Duodenal mucosa (tissue), 2 donors: ENCODE measurements around the gene LRMDA.

ENCODE experiments used
- H3K27ac ChIP-seq: one replicate; pipeline ENCODE4 v1.7.0; 2013; ENCODE audit warnings: low read depth, low read length
- H3K27me3 ChIP-seq, 2 donors: one replicate each; pipeline ENCODE4 v1.7.0; 2013; ENCODE audit warnings: low read length in 2 of 2, control low read depth in 1 of 2; ENCODE audit not compliant: insufficient read depth in 2 of 2, control insufficient read depth in 1 of 2
- H3K36me3 ChIP-seq, 2 donors: one replicate each; pipeline ENCODE4 v1.7.0; 2013; ENCODE audit warnings: low read length in 2 of 2, control low read depth in 1 of 2; ENCODE audit not compliant: insufficient read depth in 2 of 2, control insufficient read depth in 1 of 2
- H3K4me1 ChIP-seq, 2 donors: one replicate each; pipeline ENCODE4 v1.7.0; 2013; ENCODE audit warnings: low read length in 2 of 2, control low read depth in 1 of 2; ENCODE audit not compliant: insufficient read depth in 2 of 2, control insufficient read depth in 1 of 2
- H3K4me3 ChIP-seq, 2 donors: one replicate each; pipeline ENCODE4 v1.7.0; 2013; ENCODE audit warnings: low read length in 2 of 2, low read depth in 1 of 2
- H3K9ac ChIP-seq, 2 donors: one replicate each; pipeline ENCODE4 v1.7.0; 2013; ENCODE audit warnings: low read length in 2 of 2, low read depth in 1 of 2
- H3K9me3 ChIP-seq, 2 donors: one replicate each; pipeline ENCODE4 v1.7.0; 2013; ENCODE audit warnings: low read length in 2 of 2, control low read depth in 1 of 2; ENCODE audit not compliant: control insufficient read depth in 1 of 2

LRMDA gene

DNA sequence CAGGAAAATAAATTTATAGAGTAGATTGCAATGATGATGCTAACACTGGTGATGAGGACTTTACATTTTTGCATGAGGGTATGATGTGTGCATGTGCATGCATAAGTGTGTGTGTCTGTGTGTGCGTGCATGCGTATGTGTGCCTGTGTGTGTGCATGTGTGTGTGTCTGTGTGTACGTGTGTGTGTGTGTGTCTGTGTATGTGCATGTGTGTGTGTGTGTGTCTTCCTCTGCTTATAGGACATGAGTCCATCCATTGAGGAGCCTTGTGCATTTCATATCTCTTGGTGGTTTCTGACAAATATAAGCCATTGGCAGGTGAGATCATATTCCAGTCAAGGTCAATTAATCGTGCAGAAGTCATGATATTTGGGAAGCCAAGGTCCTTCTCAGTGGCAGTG lies 277.8 kb downstream of the LRMDA start:
- Histone ChIP-seq H3K36me3 (no peaks in the 10 kb centered on the region), H3K4me1 (no peaks in the 10 kb centered on the region), H3K9ac (no peak overlapping the region), H3K27ac (no peak overlapping the region), H3K27me3 (no peaks in the 10 kb centered on the region), H3K9me3 (no peaks in the 10 kb centered on the region), H3K4me3 (no peak overlapping the region)

- Histone ChIP-seq H3K4me1 (no peaks in the 10 kb centered on the region), H3K27me3 (no peaks in the 10 kb centered on the region), H3K9me3 (no peaks in the 10 kb centered on the region), H3K4me3 (no peak overlapping the region), H3K9ac (no peak overlapping the region), H3K36me3 (no peaks in the 10 kb centered on the region), H3K27ac (no peak overlapping the region)
Observed at GRCh38 chr10:75709811-75710210, 278.4 kb downstream of the LRMDA start.

DNA sequence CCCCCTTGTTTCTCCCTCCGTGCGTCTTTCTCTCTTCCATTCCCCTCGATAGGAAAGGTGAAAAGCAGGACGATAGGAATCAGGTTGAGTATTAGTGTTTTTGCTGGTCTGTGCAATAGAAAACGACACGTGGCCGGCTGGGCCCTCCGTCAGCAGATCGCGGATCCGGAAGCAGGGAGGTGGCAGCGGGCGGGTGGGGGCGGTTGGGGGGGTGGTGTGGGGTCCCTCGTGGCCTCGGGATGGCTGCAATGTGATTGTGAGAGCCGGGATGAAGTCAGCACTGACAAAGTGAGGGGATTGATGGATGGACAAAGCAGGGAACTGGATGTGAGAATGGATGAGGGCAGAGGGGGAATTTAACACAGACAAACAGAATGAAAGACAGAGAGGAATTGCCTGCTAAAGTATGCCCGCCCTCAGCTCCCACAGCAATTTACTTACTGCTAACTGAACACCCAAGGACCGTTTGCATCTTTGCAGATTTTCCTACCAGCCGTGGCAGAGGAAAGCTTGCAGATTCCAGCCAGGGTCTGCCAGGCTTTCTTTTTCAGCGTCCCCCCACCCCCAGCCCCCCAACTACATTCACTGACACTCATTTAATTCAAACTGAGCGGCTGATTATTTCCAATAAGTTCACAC lies 280.9 kb downstream of the LRMDA start:
- Histone ChIP-seq H3K9me3 (no peaks in the 10 kb centered on the region), H3K36me3 (no peaks in the 10 kb centered on the region), H3K4me3 (no peak overlapping the region), H3K27ac (no peak overlapping the region), H3K9ac (no peak overlapping the region), H3K27me3 (no peaks in the 10 kb centered on the region), H3K4me1 (no peaks in the 10 kb centered on the region)

DNA sequence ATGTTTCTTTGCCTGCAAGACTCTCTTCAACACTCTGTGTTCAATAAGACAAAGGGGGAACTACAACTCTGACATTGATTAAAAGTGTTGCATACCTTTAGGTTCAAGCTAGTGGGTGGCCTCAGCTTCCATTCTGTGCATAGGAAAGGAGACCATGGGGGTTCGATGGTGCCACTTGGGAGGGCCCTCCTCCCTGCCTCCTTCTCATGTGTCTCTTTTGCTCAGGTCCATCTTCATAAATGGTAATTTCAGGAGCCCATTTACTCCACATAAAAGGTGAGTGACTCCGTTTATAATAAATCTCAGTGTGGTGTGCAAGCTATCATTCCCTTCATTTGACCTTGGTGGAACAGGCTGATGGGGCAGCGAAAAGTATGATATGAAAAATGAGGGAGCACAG lies 285.1 kb downstream of the LRMDA start:
- H3K27me3 ChIP-seq: no peaks in the 10 kb centered on the region
- H3K9ac ChIP-seq: no peak overlapping the region
- H3K27ac ChIP-seq: no peak overlapping the region
- H3K4me1 ChIP-seq: no peaks in the 10 kb centered on the region
- H3K36me3 ChIP-seq: no peaks in the 10 kb centered on the region
- no peaks in the 10 kb centered on the region for H3K9me3 ChIP-seq
- no peak overlapping the region for H3K4me3 ChIP-seq

- Histone ChIP-seq H3K4me1 (no peaks in the 10 kb centered on the region), H3K4me3 (no peak overlapping the region), H3K27ac (no peak overlapping the region), H3K36me3 (no peaks in the 10 kb centered on the region), H3K27me3 (no peaks in the 10 kb centered on the region), H3K9me3 (no peaks in the 10 kb centered on the region), H3K9ac (no peak overlapping the region)
Observed at GRCh38 chr10:75717126-75717916, 285.9 kb downstream of the LRMDA start.

- no peak overlapping the region for H3K9ac ChIP-seq
- H3K36me3 ChIP-seq: no peaks in the 10 kb centered on the region
- H3K4me3 ChIP-seq: no peak overlapping the region
- no peak overlapping the region for H3K27ac ChIP-seq
- no peaks in the 10 kb centered on the region for H3K27me3 ChIP-seq
- no peaks in the 10 kb centered on the region for H3K9me3 ChIP-seq
- no peaks in the 10 kb centered on the region for H3K4me1 ChIP-seq
Observed at GRCh38 chr10:75718991-75719390, 287.6 kb downstream of the LRMDA start.

- Histone ChIP-seq H3K4me1 (no peaks in the 10 kb centered on the region), H3K9me3 (no peaks in the 10 kb centered on the region), H3K9ac (no peak overlapping the region), H3K36me3 (no peaks in the 10 kb centered on the region), H3K27me3 (no peaks in the 10 kb centered on the region), H3K27ac (no peak overlapping the region), H3K4me3 (no peak overlapping the region)
Observed at GRCh38 chr10:75720157-75720556, 288.7 kb downstream of the LRMDA start.

- Histone ChIP-seq H3K9me3 (no peaks in the 10 kb centered on the region), H3K27me3 (no peaks in the 10 kb centered on the region), H3K4me1 (no peaks in the 10 kb centered on the region)
Observed at GRCh38 chr10:75722020-75722419, 290.6 kb downstream of the LRMDA start.

DNA sequence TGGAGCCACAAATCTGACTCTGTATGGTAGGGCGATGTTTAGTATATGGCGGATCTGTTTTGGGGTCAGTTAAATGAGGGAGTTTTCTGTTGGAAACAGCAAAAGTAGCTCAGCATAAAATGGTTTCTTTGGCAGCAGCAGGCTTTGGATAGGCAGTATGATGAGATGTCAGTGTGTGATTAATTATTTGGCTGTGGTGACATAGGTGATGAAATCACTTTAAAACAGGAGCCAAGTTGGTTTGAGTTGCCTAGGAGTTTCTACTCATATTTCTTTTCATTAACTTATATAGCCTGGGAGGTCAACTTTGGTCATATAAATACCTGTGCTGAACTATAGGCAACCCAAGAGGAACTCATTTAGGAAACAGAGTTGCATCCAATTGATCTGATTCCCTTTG lies 291.2 kb downstream of the LRMDA start:
- Histone ChIP-seq H3K9ac (no peak overlapping the region), H3K27me3 (no peaks in the 10 kb centered on the region), H3K4me1 (no peaks in the 10 kb centered on the region), H3K36me3 (no peaks in the 10 kb centered on the region), H3K27ac (no peak overlapping the region), H3K9me3 (no peaks in the 10 kb centered on the region), H3K4me3 (no peak overlapping the region)

More at GRCh38 chr10:75722020-75722419, 290.6 kb downstream of the LRMDA start:
- Histone ChIP-seq H3K9ac (no peak overlapping the region), H3K27ac (no peak overlapping the region), H3K36me3 (no peaks in the 10 kb centered on the region), H3K4me3 (no peak overlapping the region)

GRCh38 chr10:75723319-75723980 lies 292.0 kb downstream of the LRMDA start:
- no peak overlapping the region for H3K27ac ChIP-seq
- H3K9ac ChIP-seq: no peak overlapping the region
- H3K36me3 ChIP-seq: no peaks in the 10 kb centered on the region
- H3K4me3 ChIP-seq: no peak overlapping the region
- no peaks in the 10 kb centered on the region for H3K9me3 ChIP-seq
- H3K27me3 ChIP-seq: no peaks in the 10 kb centered on the region
- no peaks in the 10 kb centered on the region for H3K4me1 ChIP-seq
